OCI-LY7 (cell line): ENCODE measurements around the gene B4GALT6. TPM values are rescaled to one million over a fixed set of nuclear protein-coding genes. Genes with fewer than 3 reads are reported as not detected.

Source experiments
- BruUV-seq: library from RNA; stranded (reverse); fragments of 400-500 nt; replicated peaks from 2 replicates; lab custom pipeline; 2021; lab: Mats Ljungman, UMichigan
- CTCF ChIA-PET: fragments of 300-600 bp; sonication (Branson Sonifier 250); formaldehyde crosslinking; loops from one replicate; lab custom pipeline; 2022; ENCODE audit warnings: antibody characterized with exemption; ENCODE audit not compliant: unreplicated experiment; lab: Charles Lee
- POLR2A ChIA-PET: fragments of 300-600 bp; sonication (Branson Sonifier 250); formaldehyde crosslinking; loops from one replicate; lab custom pipeline; 2022; ENCODE audit warnings: antibody characterized with exemption; lab: Charles Lee
- DNase-seq: peaks from one replicate; pipeline ENCODE4 v3.0.0-alpha.2; 2015; ENCODE audit warnings: low spot score
- H2AFZ ChIP-seq: fragments of 200-600 bp; sonication (generic), shearing (Covaris generic); 2 replicates; pipeline ENCODE4 v1.6.1; 2014; ENCODE audit warnings: mild to moderate bottlenecking, antibody characterized with exemption, low read length, moderate library complexity
- H3K27ac ChIP-seq: fragments of 200-600 bp; sonication (generic); 2 replicates; pipeline ENCODE4 v1.5.1; 2014; ENCODE audit warnings: mixed run types, low read depth, mild to moderate bottlenecking, moderate library complexity, low read length, inconsistent platforms; ENCODE audit not compliant: poor library complexity, severe bottlenecking
- H3K36me3 ChIP-seq: fragments of 200-600 bp; sonication (generic); 2 replicates; pipeline ENCODE4 v1.6.1; 2014; ENCODE audit warnings: mild to moderate bottlenecking, antibody characterized with exemption, low read length, moderate library complexity, mixed read lengths; ENCODE audit not compliant: insufficient read depth
- H3K4me1 ChIP-seq: fragments of 200-600 bp; sonication (generic); 2 replicates; pipeline ENCODE4 v1.5.1; 2014; ENCODE audit warnings: mild to moderate bottlenecking, low read length; ENCODE audit not compliant: insufficient read depth, poor library complexity, severe bottlenecking
- H3K4me2 ChIP-seq: fragments of 200-600 bp; sonication (generic); 2 replicates; pipeline ENCODE4 v1.6.1; 2014; ENCODE audit warnings: mild to moderate bottlenecking, low read length
- H3K4me3 ChIP-seq: fragments of 200-600 bp; sonication (generic); 2 replicates; pipeline ENCODE4 v1.5.1; 2014; ENCODE audit warnings: mild to moderate bottlenecking, low read depth, low read length; ENCODE audit not compliant: poor library complexity, severe bottlenecking
- H3K79me2 ChIP-seq: fragments of 200-600 bp; sonication (generic); 2 replicates; pipeline ENCODE4 v1.6.1; 2016; ENCODE audit warnings: low read depth, mild to moderate bottlenecking, low read length, moderate library complexity, mixed read lengths; ENCODE audit not compliant: insufficient read depth
- H3K9me2 ChIP-seq: fragments of 200-600 bp; sonication (generic); 2 replicates; pipeline ENCODE4 v1.6.1; 2016; ENCODE audit warnings: mild to moderate bottlenecking, low read length, mixed read lengths; ENCODE audit not compliant: insufficient read depth
- H3K9me3 ChIP-seq: fragments of 200-600 bp; sonication (generic); 2 replicates; pipeline ENCODE4 v1.6.1; 2014; ENCODE audit warnings: mild to moderate bottlenecking, mixed run types, low read length, mixed read lengths
- H4K20me1 ChIP-seq: fragments of 200-600 bp; sonication (generic); 2 replicates; pipeline ENCODE4 v1.6.1; 2014; ENCODE audit warnings: mild to moderate bottlenecking, antibody characterized with exemption, low read length, moderate library complexity, mixed read lengths; ENCODE audit not compliant: insufficient read depth
- CTCF ChIP-seq: fragments of 200-600 bp; sonication (generic); conservative IDR thresholded peaks from 2 replicates; pipeline ENCODE4 v1.5.1; 2014; ENCODE audit warnings: mild to moderate bottlenecking, antibody characterized with exemption, low read length, moderate library complexity, mixed read lengths
- EZH2phosphoT487 ChIP-seq: fragments of 200-600 bp; sonication (generic); IDR thresholded peaks from 2 replicates; pipeline ENCODE4 v1.6.1; 2018; ENCODE audit warnings: low read depth, borderline replicate concordance, mild to moderate bottlenecking, mixed run types, antibody characterized with exemption, low read length, moderate library complexity, mixed read lengths
- intact Hi-C: fragments of 100-400 bp; cut with micrococcal nuclease; formaldehyde crosslinking; loops from one replicate; pipeline ENCODE4 v1.10.0; 2022; ENCODE audit not compliant: unreplicated experiment
- total RNA-seq, 2 experiments: library from RNA; depleted of rRNA in 1 of 2; stranded (reverse); fragments of >200 nt in 1 of 2; shearing (Covaris generic) in 1 of 2; gene quantifications; 2 replicates each; pipeline ENCODE4 v1.2.3, GENCODE V29; 2014 to 2022

The B4GALT6 gene
- total RNA-seq, 2 experiments from 2014 or later: 5.5 to 22.8 TPM

GRCh38 chr18:31721601-31722000, 37.2 kb upstream of the B4GALT6 start:
- no peaks in the 10 kb centered on the region for H3K79me2 ChIP-seq
- intact Hi-C loops: loop anchor here (10.0 kb wide), 1 partner anchor 297 kb away; no protein-coding TSS in a partner anchor
- no TSS peak for BruUV-seq
- H3K36me3 ChIP-seq: no peaks in the 10 kb centered on the region
- POLR2A ChIA-PET: interaction anchor here (0.6 kb wide), 1 partner anchor 30 kb away, joined by 3 read pairs; no protein-coding TSS in a partner anchor
- no peaks in the 10 kb centered on the region for H3K9me3 ChIP-seq
- H2AFZ ChIP-seq: no peak overlapping the region
- no peaks in the 10 kb centered on the region for H4K20me1 ChIP-seq
- no peak for DNase-seq
- H3K4me2 ChIP-seq: no peak overlapping the region
- no peak overlapping the region for H3K4me3 ChIP-seq
- CTCF ChIA-PET: no interaction called here
- H3K4me1 ChIP-seq: no peaks in the 10 kb centered on the region
- TF ChIP-seq EZH2phosphoT487: no peak
- no peak for TF ChIP-seq CTCF
- H3K27ac ChIP-seq: no peak overlapping the region
- H3K9me2 ChIP-seq: no peaks in the 10 kb centered on the region

- H3K9me2 ChIP-seq: no peaks in the 10 kb centered on the region
- CTCF ChIA-PET: interaction anchor here (0.6 kb wide), 1 partner anchor 1982 kb away, joined by 3 read pairs; no protein-coding TSS in a partner anchor
- H3K4me2 ChIP-seq: no peak overlapping the region
- no peaks in the 10 kb centered on the region for H3K4me1 ChIP-seq
- no peak overlapping the region for H2AFZ ChIP-seq
- H3K27ac ChIP-seq: no peak overlapping the region
- no peak for DNase-seq
- no peaks in the 10 kb centered on the region for H3K36me3 ChIP-seq
- no TSS peak for BruUV-seq
- H4K20me1 ChIP-seq: no peaks in the 10 kb centered on the region
- H3K9me3 ChIP-seq: no peaks in the 10 kb centered on the region
- POLR2A ChIA-PET: no interaction called here
- no peak overlapping the region for H3K4me3 ChIP-seq
- no peaks in the 10 kb centered on the region for H3K79me2 ChIP-seq
- no peak for TF ChIP-seq EZH2phosphoT487
- TF ChIP-seq CTCF: no peak
- intact Hi-C loops: loop anchor here (10.0 kb wide), 1 partner anchor 296 kb away; no protein-coding TSS in a partner anchor
Measured at GRCh38 chr18:31720867-31721266, 36.5 kb upstream of the B4GALT6 start.

- Histone ChIP-seq H3K9me2 (no peaks in the 10 kb centered on the region), H2AFZ (no peak overlapping the region), H4K20me1 (no peaks in the 10 kb centered on the region), H3K79me2 (no peaks in the 10 kb centered on the region), H3K4me3 (no peak overlapping the region), H3K4me2 (no peak overlapping the region), H3K4me1 (no peaks in the 10 kb centered on the region), H3K9me3 (no peaks in the 10 kb centered on the region), H3K36me3 (no peaks in the 10 kb centered on the region), H3K27ac (no peak overlapping the region)
- ChIA-PET POLR2A (interaction anchor here (0.5 kb wide), 1 partner anchor 11 kb away, joined by 4 read pairs; no protein-coding TSS in a partner anchor), CTCF (no interaction called here)
- intact Hi-C loops: loop anchor here (10.0 kb wide), 1 partner anchor 295 kb away; no protein-coding TSS in a partner anchor
- TF ChIP-seq CTCF: no peak
- no peak for TF ChIP-seq EZH2phosphoT487
- BruUV-seq: no TSS peak
- DNase-seq: no peak
Measured at GRCh38 chr18:31719363-31720006, 35.1 kb upstream of the B4GALT6 start.
